Upper lobe of left lung (tissue), 4 donors: ENCODE data around the gene FMN2.

Experiments
- EP300 ChIP-seq, 4 donors: sonication (generic); formaldehyde crosslinking; IDR thresholded peaks; one replicate each; pipeline ENCODE4 v1.5.1; 2017; ENCODE audit warnings: antibody characterized with exemption in 4 of 4, control low read depth in 2 of 4
- POLR2A ChIP-seq, 4 donors: fragments of 450-650 bp; IDR thresholded peaks; one replicate each; pipeline ENCODE4 v1.5.1; 2016 to 2017; ENCODE audit warnings: antibody characterized with exemption in 4 of 4, mild to moderate bottlenecking in 2 of 4
- POLR2AphosphoS5 ChIP-seq, 2 donors: sonication (generic); formaldehyde crosslinking; IDR thresholded peaks; one replicate each; pipeline ENCODE4 v1.5.1; 2017; ENCODE audit warnings: antibody characterized with exemption in 2 of 2
- TF ChIP-seq, protein P1 (sequence below), 6 experiments: fragments of 450-650 bp in 4 of 6; fragments of 200-600 bp in 2 of 6; sonication (generic) in 2 of 6; IDR thresholded peaks; one replicate each; pipeline ENCODE4 v1.5.1; 2016 to 2019; ENCODE audit warnings: antibody characterized with exemption in 6 of 6

DNA sequence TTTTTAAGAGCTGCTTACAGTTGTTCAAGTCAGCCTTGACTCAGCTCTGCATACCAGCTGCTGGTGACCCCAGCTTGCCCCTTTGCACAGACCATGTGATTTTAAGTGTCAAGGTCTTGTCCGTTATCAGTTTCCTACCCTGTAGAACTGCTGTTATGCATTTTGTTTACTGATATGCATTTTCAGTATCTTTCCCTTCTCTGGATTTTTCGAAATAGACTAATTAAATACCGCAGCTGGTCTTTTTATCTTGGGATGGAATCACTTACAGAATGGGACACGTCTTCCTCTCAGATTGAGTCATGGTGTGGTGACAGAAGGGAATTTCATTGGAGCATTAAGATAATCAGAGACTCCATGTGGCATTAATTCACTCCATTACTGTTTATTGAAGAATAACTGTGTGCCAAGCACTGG lies 145.6 kb downstream of the FMN2 start:
- TF ChIP-seq, protein P1, sequence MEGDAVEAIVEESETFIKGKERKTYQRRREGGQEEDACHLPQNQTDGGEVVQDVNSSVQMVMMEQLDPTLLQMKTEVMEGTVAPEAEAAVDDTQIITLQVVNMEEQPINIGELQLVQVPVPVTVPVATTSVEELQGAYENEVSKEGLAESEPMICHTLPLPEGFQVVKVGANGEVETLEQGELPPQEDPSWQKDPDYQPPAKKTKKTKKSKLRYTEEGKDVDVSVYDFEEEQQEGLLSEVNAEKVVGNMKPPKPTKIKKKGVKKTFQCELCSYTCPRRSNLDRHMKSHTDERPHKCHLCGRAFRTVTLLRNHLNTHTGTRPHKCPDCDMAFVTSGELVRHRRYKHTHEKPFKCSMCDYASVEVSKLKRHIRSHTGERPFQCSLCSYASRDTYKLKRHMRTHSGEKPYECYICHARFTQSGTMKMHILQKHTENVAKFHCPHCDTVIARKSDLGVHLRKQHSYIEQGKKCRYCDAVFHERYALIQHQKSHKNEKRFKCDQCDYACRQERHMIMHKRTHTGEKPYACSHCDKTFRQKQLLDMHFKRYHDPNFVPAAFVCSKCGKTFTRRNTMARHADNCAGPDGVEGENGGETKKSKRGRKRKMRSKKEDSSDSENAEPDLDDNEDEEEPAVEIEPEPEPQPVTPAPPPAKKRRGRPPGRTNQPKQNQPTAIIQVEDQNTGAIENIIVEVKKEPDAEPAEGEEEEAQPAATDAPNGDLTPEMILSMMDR (IDR thresholded peaks at IDR 0.05): no peak
- TF ChIP-seq POLR2A (IDR thresholded peaks at IDR 0.05): no peak
- no peak for TF ChIP-seq POLR2AphosphoS5 (IDR thresholded peaks at IDR 0.05)
- no peak for TF ChIP-seq EP300 (IDR thresholded peaks at IDR 0.05)
